HPDE6-E6E7 (cell line): ENCODE results near the gene CNPY4.

ENCODE experiments used
- DNase-seq: peaks from one replicate; pipeline ENCODE4 v3.0.0; 2011; ENCODE audit warnings: missing footprints; ENCODE audit errors: extremely low spot score

CNPY4 gene

DNA sequence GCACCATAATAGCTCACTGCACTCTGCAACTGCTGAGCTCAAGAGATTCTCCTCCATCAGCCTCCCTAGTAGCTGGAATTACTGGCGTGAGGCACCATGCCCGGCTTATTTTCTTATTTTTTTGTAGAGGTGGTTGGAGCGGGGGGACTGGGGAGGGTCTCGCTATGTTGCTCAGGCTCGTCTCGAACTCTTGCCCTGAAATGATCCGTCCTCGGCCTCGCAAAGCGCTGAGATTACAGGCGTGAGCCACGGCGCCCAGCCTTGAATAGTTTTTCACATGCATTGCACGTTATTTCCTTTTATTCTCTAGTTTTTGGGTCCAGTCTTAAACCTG, 28.8 kb downstream of the CNPY4 start:
- no peak for DNase-seq

DNA sequence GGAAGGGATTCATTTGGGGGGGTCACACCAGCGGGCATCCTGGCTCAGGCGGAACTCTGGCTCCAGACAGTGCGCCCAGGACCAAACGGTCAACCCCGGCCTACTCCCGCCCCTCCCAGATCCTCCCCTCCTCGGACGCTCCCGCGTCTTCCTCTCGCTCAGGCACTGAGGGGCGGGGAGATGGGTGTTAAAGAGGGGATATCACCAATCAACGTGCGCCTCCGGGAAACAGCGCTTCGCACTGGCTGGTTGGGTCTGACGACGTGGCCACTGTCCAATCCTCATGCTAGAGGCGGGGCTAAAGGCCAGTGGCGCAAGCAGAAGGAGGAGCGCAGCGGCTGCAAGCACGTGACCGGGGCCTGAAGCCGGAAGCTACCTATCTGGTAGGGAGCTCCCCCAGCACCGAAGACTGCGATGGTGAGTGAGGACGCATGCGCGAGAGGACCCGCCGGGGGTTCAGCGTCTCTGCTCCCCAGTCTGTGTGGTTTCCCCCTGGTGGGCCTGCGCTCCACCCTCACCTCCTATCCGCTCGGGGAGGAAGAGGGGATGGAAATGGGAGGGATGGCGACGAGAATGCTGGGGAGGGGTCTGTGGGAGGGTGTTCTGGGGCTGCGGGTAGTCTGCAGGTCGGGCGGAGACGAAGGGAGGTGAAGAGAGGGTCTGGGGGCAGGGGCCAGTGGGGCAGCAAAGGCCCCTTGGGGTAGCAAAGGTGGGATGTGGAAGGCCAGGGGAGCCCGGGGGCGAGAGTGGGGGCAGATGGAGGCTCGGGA, 29.3 kb downstream of the CNPY4 start, which contains the start of gene LAMTOR4:
LAMTOR4 (plus strand) TSS at position 360 of the 770 bp plus-strand sequence; CDS start at position 415, 55 bp downstream.
- peak; percentile 99 for DNase-seq

DNA sequence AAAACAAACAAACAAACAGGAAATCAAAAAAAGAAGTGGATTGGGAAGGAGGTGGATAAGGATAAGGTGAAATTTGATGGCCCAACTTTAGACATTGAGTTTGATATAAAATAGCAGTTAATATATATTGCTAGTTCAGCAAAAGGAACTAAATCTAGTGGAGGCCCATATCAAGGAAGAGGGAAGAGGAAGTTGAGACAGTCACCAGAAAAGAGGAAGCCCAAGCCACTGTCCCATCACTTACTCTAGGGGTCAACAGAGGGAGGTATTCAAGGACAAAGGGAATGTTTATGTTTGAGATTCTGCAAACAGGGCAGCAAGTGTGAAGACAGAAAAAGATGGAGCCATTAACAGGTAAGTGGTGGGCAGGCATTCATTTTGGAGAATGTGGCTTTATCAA, 33.0 kb downstream of the CNPY4 start:
- no peak for DNase-seq

DNA sequence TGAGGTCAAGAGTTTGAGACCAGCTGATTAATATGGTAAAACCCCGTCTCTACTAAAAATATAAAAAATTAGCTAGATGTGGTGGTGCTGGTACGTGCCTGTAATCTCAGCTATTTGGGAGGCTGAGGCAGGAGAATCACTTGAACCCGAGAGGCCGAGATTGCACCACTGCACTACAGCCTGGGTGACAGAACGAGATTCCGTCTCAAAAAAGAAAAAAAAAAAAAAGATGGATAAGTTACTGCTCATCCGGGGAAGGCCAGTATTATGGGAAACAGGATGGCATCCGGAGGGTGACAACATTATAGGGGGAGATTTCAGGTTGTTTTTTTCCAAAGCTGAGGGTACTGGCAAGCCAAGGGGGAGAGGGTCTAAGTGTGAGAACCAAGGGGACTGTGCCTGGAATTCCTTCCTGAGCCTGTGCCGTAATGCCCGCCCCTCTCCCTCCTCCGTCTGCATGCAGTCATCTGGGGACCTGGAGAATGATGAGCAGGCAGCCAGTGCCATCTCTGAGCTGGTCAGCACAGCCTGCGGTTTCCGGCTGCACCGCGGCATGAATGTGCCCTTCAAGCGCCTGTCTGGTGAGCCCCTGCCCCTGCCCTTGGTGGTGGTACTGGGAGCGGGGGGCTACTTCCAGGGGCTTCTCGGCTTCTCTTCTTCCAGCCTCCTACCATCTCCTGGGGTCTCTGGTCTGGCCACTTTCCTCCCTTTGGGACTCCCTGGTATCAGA, 33.7 kb downstream of the CNPY4 start:
- no peak for DNase-seq

DNA sequence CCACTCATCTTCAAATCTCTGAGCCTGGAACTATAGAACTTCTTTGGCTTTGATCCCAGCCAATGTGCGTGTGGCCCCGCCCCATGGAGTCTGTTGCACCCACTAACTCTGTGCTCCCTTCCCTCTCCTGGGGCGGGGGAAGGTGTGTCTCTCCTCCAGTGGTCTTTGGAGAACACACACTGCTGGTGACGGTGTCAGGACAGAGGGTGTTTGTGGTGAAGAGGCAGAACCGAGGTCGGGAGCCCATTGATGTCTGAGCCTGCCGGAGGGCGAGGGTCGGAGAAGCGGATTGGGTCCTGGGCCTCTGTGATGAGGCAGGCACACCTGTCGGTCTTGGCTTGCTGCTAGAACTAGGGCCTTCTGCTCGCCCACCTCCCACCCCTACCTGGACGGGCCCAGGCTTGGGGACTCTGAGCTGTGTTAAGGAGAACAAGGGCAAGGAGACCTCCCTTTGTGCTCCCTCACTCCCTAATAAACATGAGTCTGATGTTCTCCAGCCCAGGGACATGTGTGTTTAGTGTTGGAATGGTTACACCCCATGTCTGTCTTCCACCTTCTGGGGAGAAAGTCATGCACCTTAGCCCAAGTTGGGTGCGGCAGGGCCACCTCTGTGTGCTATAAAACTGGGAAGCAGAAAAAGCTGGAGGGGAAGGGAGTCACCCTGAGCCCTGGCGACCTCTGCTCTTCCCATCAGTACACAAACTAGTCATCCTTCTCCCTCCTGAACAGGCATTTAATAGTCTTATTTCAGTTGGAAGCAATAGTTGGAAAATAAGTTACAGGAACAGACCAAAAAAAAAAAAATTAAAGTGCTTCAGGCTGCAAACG, 34.5 kb downstream of the CNPY4 start:
- DNase-seq: no peak

DNA sequence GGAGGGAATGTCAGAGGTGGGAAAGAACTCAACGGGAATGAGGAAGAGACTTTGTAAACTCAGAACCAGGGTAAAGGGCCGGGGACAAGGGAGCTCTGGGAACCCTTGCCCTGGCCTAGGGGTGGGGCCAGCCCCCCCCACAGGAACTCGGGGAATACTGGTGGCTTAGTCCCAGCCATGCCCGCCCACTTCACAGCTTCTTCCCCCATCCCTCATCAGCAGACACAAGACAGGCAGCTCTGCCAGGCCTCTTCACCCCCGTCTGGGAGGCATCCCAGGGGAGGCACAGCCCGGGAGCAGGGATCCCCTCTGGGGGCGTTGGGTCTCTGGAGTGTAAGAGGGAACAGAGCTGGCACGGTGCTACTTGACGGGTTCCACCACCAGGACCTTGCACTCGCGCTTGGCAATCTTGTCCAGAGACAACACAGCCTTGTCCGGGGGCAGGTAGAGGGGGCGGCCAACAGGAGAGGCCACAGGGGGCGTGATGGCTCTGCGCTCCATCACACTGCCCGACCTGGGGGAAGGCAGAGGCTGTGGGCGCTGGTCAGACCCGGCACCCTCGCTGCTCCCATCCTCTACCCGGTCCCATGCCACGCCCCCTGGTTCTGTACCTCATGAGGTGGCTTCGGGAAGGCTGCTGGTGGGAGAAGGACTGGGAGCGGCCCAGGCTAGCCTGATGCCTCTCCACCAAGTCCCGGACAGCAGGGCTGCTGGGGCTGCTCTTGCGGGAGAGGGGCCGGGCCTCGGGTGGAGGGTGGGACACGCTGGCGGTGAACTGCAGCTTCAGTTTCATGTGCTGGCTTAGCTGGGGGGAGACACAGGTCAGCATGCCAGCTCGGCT, 35.4 kb downstream of the CNPY4 start:
- no peak for DNase-seq

DNA sequence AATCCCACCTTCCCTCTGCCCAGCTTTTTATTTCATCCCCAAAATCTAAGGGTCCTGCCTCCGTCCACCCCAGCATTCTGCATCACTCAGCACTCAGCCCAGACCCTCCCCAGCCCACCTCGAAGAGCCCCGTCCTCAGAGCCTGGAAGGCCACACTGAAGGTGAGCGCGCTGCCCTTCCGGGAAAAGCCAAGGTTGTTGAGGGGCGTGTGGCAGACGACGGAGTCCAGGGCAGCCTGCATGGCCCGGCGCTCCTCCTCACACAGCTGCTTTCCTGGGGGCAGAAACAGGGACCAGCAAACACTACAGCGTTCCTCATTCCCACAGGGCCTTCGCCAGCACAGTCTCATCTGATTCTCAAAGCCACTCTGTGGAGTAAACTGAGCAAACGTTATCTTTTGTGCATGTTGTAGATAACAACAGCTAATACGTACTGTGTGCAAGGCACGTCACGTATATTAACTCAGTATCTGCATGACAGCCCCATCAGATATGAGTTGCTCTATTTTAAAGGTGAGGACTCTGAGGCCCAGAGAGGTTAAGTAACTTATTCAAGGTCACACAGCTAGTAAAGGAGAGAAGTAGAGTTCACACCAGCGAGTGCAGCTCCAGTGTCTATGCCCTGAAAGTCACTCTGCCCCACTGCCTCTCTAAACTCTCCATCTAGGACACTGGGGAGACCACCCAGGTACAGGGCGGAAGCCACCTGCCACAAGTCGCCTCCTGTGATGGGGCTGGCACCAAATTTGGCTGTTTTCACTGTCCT, 36.3 kb downstream of the CNPY4 start:
- DNase-seq: no peak

DNA sequence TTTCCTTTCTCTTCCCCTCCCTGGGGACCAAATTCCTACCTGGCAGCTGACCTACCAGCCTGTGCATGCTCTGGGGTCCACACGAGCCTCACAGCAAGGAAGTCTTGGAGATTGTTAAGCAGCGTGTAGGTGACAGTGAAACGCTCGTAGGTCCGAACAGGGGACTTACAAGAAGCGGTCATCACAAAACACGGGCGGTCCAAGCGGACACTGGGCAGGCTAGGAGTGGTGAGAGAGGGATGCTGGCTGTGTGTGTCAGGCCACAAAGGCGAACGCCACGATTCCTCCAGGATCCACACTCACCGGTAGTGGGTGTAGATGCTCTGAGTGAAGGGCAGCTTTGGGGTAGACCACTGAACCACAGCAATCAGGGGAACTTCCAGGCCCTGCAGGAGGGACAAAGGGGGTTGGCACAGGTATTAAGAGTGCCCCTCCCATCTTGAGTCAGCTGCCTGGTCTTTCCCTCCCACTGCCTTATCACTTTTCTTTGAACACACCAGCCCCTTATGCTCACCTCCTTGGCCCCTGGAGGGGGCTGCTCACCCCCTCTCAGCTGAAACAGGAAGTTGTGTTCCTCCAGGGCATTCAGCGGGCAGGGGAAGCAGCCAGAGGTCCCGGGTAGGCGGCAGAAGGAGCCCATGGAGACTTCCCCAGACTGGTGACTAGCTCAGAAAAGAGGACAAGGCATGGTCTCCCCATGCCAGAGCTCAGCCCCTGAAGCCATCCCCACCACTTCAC, 37.1 kb downstream of the CNPY4 start:
- no peak for DNase-seq

DNA sequence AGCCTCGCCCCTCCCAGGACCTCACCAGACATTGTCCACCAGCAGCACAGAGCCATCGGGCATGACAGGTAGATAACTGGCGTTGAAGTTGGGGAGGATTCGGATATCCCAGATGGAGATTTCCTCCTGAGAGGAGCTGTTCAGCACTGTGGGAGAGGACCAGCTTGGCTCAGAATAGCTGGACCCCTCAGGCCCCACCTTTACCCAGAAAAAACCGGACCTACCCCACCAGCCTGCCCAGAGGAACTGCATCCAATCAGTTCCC, 37.6 kb downstream of the CNPY4 start:
- no peak for DNase-seq

DNA sequence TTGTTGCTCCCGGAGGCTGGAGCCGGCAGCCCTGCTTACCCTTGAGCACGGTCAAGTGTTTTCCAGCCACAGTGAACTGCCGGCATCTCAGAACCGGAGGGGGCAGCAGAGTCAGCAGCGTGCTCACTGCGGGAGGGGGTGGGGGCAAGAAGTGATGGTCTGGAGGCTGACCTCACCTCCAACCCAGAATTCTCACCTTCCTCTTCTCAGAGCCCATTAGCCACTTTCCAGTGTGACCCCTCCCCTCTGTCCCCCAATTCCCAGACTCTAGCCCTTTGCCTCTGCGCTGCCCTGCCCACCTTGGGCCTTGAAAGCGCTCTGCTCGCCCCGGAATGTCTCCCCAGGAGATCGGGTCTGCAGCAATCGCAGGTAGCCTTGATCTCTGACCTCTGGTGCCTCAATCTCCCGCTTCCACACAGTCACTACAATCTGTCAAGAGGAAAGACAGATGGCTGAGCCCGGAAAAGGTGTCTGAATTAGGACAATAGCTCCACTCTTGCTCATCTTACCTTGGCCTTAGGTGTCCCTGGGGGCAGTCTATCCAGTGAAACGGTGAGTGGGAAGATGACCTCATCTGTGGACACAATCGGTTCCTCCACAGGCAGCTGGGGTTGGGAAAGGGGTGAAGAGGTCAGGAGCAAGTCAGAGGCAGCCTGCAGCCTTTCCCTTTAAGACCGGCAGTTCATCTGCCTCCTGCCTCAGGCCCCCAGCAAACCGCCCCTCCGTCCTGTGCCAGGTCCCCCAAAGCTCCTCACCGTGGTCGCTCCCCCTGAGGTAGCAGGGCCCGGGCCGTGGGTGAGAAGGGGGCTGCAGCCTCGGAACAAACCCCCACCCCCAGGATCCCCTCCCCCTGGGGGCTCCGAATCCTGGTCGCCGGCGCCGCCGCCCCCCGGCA, 38.1 kb downstream of the CNPY4 start:
- DNase-seq: peak; percentile 82

DNA sequence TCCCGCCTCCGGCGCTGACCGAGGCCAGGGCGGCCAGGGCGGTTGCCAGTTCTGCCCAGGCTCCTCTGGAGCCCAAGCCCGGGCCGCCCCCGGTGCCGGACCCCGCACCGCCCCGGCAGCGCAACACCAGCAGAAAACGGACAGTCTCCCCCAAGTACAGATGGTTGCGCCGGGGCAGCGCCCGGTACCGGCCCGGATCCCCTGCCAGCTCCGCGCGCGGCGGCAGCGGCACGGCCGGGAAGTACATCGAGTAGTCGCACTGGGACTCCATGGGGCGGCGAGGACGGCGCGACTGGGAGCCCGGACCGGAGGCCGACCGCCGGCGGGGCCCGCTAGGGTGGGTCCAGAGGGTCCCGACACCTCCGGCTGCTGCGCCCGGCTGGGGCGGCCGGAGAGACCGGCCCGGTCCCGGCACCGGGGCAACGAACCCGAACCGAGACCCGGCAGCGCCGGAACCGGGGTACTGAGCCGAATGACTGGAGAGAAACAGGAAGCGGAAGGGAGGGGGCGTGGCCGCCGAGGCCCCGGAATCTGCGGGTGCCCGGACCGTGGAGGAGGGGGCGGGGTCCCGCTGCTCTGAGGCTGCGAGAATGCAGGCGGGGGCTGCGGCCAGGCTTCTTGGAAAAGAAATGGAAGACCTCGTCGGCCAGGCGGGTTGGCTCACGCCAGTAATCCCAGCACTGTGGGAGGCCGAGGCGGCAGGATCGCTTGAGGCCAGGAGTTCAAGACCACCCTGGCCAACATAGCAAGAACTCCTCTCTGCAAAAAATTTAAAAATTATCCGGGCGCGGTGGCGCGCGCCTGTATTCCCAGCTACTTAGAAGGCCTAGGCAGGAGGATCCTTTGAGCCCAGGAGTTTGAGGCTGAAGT, 39.0 kb downstream of the CNPY4 start, which contains the start of gene TRAPPC14:
TRAPPC14 (minus strand) TSS at position 495 of the 870 bp plus-strand sequence; CDS start at position 271, 224 bp downstream.
- DNase-seq: peak; percentile 90

DNA sequence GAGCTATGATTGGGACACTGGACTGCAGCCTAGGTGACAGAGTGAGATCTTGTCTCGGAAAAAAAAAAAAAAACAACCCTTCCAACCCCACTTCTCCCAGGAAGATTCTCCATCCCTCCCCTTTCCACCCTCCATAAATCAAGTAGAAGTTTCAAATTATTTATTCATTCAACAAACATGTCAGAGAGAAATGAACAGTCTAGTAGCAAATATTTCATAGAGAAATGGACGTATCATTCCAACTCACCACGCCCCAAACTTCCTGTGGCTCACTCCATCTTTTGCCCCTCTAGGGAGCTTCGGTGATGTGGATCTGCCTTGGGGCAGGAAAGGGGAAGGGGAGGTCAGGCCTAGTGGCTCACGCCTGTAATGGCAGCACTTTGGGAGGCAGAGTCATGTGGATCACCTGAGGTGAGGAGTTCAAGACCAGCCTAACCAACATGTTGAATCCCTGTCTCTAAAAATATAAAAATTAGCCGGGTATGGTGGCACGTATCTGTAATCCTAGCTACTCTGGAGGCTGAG, 39.7 kb downstream of the CNPY4 start:
- no peak for DNase-seq

DNA sequence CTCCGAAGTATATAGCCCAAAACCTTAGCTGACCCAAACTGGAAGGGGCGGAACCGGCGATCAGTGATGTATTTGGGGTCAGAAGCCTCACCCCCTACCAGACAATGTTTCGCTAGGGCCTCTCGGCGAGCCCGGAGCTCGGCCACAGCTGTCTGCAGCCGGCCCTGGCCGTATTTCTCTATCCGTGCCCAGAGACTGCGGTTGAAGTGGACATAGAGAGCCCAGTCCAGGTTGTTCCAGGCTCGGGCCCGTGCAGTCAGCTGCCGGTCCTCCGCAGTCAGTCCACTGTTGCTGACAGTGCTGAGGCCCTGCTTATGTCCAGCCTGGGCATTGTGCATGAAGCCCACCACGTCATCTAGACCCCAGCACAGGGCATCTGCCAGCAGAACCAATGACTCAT, 40.6 kb downstream of the CNPY4 start:
- DNase-seq: no peak

DNA sequence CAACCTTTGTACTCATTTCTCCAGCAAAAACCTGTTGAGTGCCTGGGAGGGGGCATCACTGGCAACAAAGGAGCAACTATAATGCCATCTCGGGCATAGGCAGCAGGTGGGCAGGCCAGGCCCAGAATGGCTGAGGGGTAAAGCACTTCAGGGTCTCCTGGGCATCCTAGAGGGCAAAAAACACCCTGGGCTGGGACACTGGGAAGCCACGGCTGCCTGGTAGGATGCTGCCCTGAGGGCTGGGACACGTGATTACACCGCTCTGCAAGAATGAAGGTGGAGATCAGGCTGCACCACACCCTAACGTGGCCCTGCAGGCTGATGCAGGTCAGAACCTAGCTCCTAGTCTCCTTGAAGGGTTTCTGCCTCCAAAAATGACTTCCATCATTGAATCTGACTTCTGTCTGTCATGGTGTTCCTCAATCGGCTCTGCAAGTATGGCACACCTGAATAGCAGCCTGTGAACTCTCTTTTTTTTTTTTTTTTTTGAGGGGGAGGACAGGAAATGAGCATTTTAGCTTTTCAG, 43.6 kb downstream of the CNPY4 start:
- peak; percentile 89 for DNase-seq

DNA sequence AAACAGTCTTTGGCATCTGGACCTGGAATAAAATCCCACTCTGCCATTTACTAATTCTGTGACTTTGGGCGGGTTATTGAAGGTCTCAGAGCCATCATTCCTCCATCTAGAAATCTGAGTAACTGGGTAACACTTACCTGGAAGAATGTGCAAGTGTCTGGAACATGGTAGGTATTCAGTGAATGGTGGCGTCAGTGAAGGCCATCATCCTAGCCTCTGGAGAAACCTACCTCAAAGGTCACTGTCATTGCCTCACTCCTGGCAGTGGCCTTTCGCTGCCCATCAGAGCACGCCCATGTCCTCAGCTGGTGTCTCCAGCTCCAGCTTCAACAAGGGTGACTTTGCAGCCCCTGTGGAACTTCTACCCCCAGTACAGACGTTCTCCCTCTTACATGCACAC, 44.4 kb downstream of the CNPY4 start:
- no peak for DNase-seq

DNA sequence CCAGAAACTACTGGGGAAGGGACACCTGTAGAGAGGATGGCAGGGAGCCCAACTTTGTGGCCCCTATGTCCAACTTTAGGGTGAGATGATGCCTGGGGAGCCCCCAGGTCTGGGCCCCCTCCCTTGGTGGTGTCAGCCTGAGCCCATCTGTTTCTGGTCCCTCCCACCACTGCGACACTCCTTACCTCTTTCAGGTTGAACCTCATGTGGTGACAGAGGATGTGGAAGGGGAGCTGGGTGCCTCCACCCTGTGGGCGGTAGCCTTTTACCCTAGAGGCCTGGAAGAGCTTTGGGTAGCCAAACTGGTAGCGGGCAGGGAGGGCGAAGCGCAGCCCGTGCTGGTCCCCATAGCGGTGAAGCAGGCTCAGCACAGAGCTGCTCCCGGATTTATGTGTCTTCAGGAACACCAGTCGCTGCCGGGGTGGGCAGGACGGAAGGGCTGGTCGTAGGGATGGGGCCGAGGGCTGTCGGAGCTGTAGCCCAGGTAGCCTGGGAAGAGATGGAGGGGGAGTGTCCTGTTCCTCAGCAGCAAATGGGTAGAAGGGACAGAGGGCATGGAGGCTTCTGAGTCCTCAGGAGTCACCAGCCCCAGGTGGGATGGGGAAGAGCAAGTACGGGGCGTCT, 47.0 kb downstream of the CNPY4 start:
- no peak for DNase-seq
